Neural cell (in vitro differentiated cells): ENCODE results near the gene CALHM5. TPM values are rescaled to one million over a fixed set of nuclear protein-coding genes. Genes with fewer than 3 reads are reported as not detected.

Source experiments
- H2AFZ ChIP-seq: fragments of 200-600, 300-800 bp; sonication (generic), shearing (Covaris generic); 2 replicates; pipeline ENCODE4 v1.6.0; 2014; ENCODE audit warnings: low read depth, mild to moderate bottlenecking, antibody characterized with exemption, low read length, moderate library complexity
- H3F3A ChIP-seq: fragments of 200-600 bp; shearing (Covaris generic); 2 replicates; pipeline ENCODE4 v1.6.1; 2016; ENCODE audit warnings: mild to moderate bottlenecking, moderate library complexity, mixed read lengths, antibody characterized with exemption, low read length; ENCODE audit not compliant: insufficient read depth, poor library complexity, severe bottlenecking
- H3K27ac ChIP-seq: fragments of 200-600, 300-800 bp; sonication (generic), shearing (Covaris generic); 2 replicates; pipeline ENCODE4 v1.5.1; 2014; ENCODE audit warnings: mild to moderate bottlenecking, low read length, moderate library complexity
- H3K27me3 ChIP-seq: fragments of 300-800, 200-600 bp; sonication (generic), shearing (Covaris generic); 2 replicates; pipeline ENCODE4 v1.6.0; 2014; ENCODE audit warnings: mild to moderate bottlenecking, low read depth, low read length, moderate library complexity; ENCODE audit not compliant: insufficient read depth
- H3K36me3 ChIP-seq: fragments of 300-800, 200-600 bp; sonication (generic), shearing (Covaris generic); 2 replicates; pipeline ENCODE4 v1.5.1; 2014; ENCODE audit warnings: mild to moderate bottlenecking, antibody characterized with exemption, low read length, moderate library complexity; ENCODE audit not compliant: insufficient read depth
- H3K4me2 ChIP-seq: fragments of 300-800, 200-600 bp; sonication (generic), shearing (Covaris generic); 2 replicates; pipeline ENCODE4 v1.6.0; 2014; ENCODE audit warnings: mild to moderate bottlenecking, low read length
- H3K4me3 ChIP-seq: fragments of 300-800, 200-600 bp; sonication (generic), shearing (Covaris generic); 2 replicates; pipeline ENCODE4 v1.5.1; 2014; ENCODE audit warnings: mild to moderate bottlenecking, low read length, moderate library complexity
- H3K79me2 ChIP-seq: fragments of 200-600 bp; shearing (Covaris generic); replicated peaks from 2 replicates; pipeline ENCODE4 v1.6.0; 2014; ENCODE audit warnings: mild to moderate bottlenecking, low read length, moderate library complexity; ENCODE audit not compliant: insufficient read depth
- H3K9ac ChIP-seq: fragments of 300-800, 200-600 bp; sonication (generic), shearing (Covaris generic); 2 replicates; pipeline ENCODE4 v1.6.1; 2016; ENCODE audit warnings: mild to moderate bottlenecking, low read length, mixed read lengths
- H3K9me2 ChIP-seq: fragments of 200-600 bp; shearing (Covaris generic); 2 replicates; pipeline ENCODE4 v1.6.1; 2016; ENCODE audit warnings: mild to moderate bottlenecking, low read length, mixed read lengths; ENCODE audit not compliant: insufficient read depth
- H3K9me3 ChIP-seq: fragments of 200-600, 300-800 bp; sonication (generic), shearing (Covaris generic); 2 replicates; pipeline ENCODE4 v1.6.1; 2016; ENCODE audit warnings: mild to moderate bottlenecking, mixed run types, low read length, moderate library complexity, mixed read lengths
- H4K20me1 ChIP-seq: fragments of 200-600 bp; shearing (Covaris generic); 2 replicates; pipeline ENCODE4 v1.6.1; 2016; ENCODE audit warnings: mild to moderate bottlenecking, mixed run types; ENCODE audit not compliant: insufficient read depth
- EP300 ChIP-seq: fragments of 450-650 bp; conservative IDR thresholded peaks from 2 replicates; pipeline ENCODE4 v1.6.1; 2014; ENCODE audit warnings: antibody characterized with exemption, mild to moderate bottlenecking, moderate library complexity; ENCODE audit not compliant: poor library complexity, severe bottlenecking
- EZH2 ChIP-seq: fragments of 200-600, 300-800 bp; shearing (Covaris generic), sonication (generic); IDR thresholded peaks from 2 replicates; pipeline ENCODE4 v1.6.1; 2014; ENCODE audit warnings: antibody characterized with exemption, low read length, borderline replicate concordance, mild to moderate bottlenecking; ENCODE audit not compliant: insufficient read depth, poor library complexity, severe bottlenecking
- MXI1 ChIP-seq: fragments of 450-650 bp; conservative IDR thresholded peaks from 2 replicates; pipeline ENCODE4 v1.6.1; 2014; ENCODE audit warnings: antibody characterized with exemption, mild to moderate bottlenecking; ENCODE audit not compliant: poor library complexity, severe bottlenecking
- POLR2AphosphoS5 ChIP-seq: IDR thresholded peaks from 2 replicates; pipeline ENCODE4 v1.6.1; 2012
- RAD21 ChIP-seq: fragments of 450-650 bp; conservative IDR thresholded peaks from 2 replicates; pipeline ENCODE4 v1.6.1; 2014; ENCODE audit warnings: antibody characterized with exemption, mild to moderate bottlenecking, moderate library complexity
- SMC3 ChIP-seq: fragments of 450-650 bp; conservative IDR thresholded peaks from 2 replicates; pipeline ENCODE4 v1.6.1; 2014; ENCODE audit warnings: antibody characterized with exemption, mild to moderate bottlenecking, moderate library complexity; ENCODE audit not compliant: poor library complexity
- TAF1 ChIP-seq: IDR thresholded peaks from 2 replicates; pipeline ENCODE4 v1.6.1; 2012; ENCODE audit warnings: low read depth
- polyA plus RNA-seq: library from polyadenylated mRNA; depleted of rRNA; stranded (reverse); fragments of >200 nt; gene quantifications from 2 replicates; pipeline ENCODE4 v1.2.3, GENCODE V29; 2014
- TF ChIP-seq, protein P1 (sequence below): fragments of 450-650 bp; IDR thresholded peaks from 2 replicates; pipeline ENCODE4 v1.5.1; 2014; ENCODE audit warnings: antibody characterized with exemption, mild to moderate bottlenecking, moderate library complexity; ENCODE audit not compliant: poor library complexity, severe bottlenecking
- TF ChIP-seq, protein P2 (sequence below): IDR thresholded peaks from 2 replicates; pipeline ENCODE4 v1.6.1; 2012; ENCODE audit warnings: borderline replicate concordance

The CALHM5 gene
- polyA plus RNA-seq, 1 donor from 2014 or later = 0.07 TPM

- no peaks in the 10 kb centered on the region for H3K9me2 ChIP-seq
- H3K27me3 ChIP-seq = no peaks in the 10 kb centered on the region
- H3K4me2 ChIP-seq = no peak overlapping the region
- H3K36me3 ChIP-seq = no peaks in the 10 kb centered on the region
- TF ChIP-seq, protein P1, sequence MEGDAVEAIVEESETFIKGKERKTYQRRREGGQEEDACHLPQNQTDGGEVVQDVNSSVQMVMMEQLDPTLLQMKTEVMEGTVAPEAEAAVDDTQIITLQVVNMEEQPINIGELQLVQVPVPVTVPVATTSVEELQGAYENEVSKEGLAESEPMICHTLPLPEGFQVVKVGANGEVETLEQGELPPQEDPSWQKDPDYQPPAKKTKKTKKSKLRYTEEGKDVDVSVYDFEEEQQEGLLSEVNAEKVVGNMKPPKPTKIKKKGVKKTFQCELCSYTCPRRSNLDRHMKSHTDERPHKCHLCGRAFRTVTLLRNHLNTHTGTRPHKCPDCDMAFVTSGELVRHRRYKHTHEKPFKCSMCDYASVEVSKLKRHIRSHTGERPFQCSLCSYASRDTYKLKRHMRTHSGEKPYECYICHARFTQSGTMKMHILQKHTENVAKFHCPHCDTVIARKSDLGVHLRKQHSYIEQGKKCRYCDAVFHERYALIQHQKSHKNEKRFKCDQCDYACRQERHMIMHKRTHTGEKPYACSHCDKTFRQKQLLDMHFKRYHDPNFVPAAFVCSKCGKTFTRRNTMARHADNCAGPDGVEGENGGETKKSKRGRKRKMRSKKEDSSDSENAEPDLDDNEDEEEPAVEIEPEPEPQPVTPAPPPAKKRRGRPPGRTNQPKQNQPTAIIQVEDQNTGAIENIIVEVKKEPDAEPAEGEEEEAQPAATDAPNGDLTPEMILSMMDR = no peak
- TF ChIP-seq, protein P2, sequence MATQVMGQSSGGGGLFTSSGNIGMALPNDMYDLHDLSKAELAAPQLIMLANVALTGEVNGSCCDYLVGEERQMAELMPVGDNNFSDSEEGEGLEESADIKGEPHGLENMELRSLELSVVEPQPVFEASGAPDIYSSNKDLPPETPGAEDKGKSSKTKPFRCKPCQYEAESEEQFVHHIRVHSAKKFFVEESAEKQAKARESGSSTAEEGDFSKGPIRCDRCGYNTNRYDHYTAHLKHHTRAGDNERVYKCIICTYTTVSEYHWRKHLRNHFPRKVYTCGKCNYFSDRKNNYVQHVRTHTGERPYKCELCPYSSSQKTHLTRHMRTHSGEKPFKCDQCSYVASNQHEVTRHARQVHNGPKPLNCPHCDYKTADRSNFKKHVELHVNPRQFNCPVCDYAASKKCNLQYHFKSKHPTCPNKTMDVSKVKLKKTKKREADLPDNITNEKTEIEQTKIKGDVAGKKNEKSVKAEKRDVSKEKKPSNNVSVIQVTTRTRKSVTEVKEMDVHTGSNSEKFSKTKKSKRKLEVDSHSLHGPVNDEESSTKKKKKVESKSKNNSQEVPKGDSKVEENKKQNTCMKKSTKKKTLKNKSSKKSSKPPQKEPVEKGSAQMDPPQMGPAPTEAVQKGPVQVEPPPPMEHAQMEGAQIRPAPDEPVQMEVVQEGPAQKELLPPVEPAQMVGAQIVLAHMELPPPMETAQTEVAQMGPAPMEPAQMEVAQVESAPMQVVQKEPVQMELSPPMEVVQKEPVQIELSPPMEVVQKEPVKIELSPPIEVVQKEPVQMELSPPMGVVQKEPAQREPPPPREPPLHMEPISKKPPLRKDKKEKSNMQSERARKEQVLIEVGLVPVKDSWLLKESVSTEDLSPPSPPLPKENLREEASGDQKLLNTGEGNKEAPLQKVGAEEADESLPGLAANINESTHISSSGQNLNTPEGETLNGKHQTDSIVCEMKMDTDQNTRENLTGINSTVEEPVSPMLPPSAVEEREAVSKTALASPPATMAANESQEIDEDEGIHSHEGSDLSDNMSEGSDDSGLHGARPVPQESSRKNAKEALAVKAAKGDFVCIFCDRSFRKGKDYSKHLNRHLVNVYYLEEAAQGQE = no peak
- TF ChIP-seq EZH2 (no peak), TAF1 (no peak), MXI1 (no peak), EP300 (no peak), POLR2AphosphoS5 (no peak), RAD21 (no peak), SMC3 (no peak)
- no peaks in the 10 kb centered on the region for H3K79me2 ChIP-seq
- H3K27ac ChIP-seq = no peak overlapping the region
- H3K4me3 ChIP-seq = no peak overlapping the region
- no peaks in the 10 kb centered on the region for H4K20me1 ChIP-seq
- H3K9me3 ChIP-seq = no peaks in the 10 kb centered on the region
- no peak overlapping the region for H3K9ac ChIP-seq
- H3F3A ChIP-seq = no peaks in the 10 kb centered on the region
- no peak overlapping the region for H2AFZ ChIP-seq
Measured at GRCh38 chr6:116564311-116564710, 52.9 kb downstream of the CALHM5 start.

- Histone ChIP-seq H3K4me2 (no peak overlapping the region), H3K79me2 (peaks cover 3% of the 10 kb centered on the region), H3K9ac (no peak overlapping the region), H2AFZ (no peak overlapping the region), H3F3A (no peaks in the 10 kb centered on the region), H3K4me3 (no peak overlapping the region), H4K20me1 (no peaks in the 10 kb centered on the region), H3K9me2 (no peaks in the 10 kb centered on the region), H3K27ac (no peak overlapping the region), H3K27me3 (no peaks in the 10 kb centered on the region), H3K36me3 (no peaks in the 10 kb centered on the region), H3K9me3 (no peaks in the 10 kb centered on the region)
- TF ChIP-seq SMC3 (no peak), POLR2AphosphoS5 (no peak), RAD21 (no peak), TAF1 (no peak), MXI1 (no peak), EP300 (no peak), EZH2 (no peak)
- TF ChIP-seq, protein P1 = no peak
- TF ChIP-seq, protein P2 = no peak
Measured at GRCh38 chr6:116564921-116565872, 53.8 kb downstream of the CALHM5 start.
